PFSK-1 (cell line): Measurements from ENCODE around the gene GSN.

Source experiments
- FOXP2 ChIP-seq: optimal IDR thresholded peaks from 2 replicates; pipeline ENCODE3; 2011; ENCODE audit warnings: borderline replicate concordance, control low read depth, inconsistent platforms; ENCODE audit not compliant: insufficient read depth; ENCODE audit errors: extremely low read length, extremely low read depth
- POLR2AphosphoS5 ChIP-seq: IDR thresholded peaks from 2 replicates; pipeline ENCODE4 v1.6.1; 2012; ENCODE audit warnings: low read depth, mild to moderate bottlenecking, control low read depth, low read length, moderate library complexity
- REST ChIP-seq, 2 experiments: IDR thresholded peaks; 2 replicates each; pipeline versions ENCODE4 v1.6.1 to v1.8.0; 2011 to 2012; ENCODE audit warnings: low read depth in 2 of 2, low read length in 2 of 2, control low read depth in 1 of 2, inconsistent platforms in 1 of 2, mild to moderate bottlenecking in 1 of 2, moderate library complexity in 1 of 2; ENCODE audit not compliant: insufficient read depth in 1 of 2
- SIN3A ChIP-seq: IDR thresholded peaks from 2 replicates; pipeline ENCODE4 v1.6.1; 2012; ENCODE audit warnings: mild to moderate bottlenecking, low read length, moderate library complexity, borderline replicate concordance; ENCODE audit not compliant: insufficient read depth
- TAF1 ChIP-seq: IDR thresholded peaks from 2 replicates; pipeline ENCODE4 v1.6.1; 2012; ENCODE audit warnings: low read length, control low read depth, borderline replicate concordance; ENCODE audit not compliant: insufficient read depth

The GSN gene

GRCh38 chr9:121298016-121298538, 30.1 kb downstream of the GSN start:
- TF ChIP-seq POLR2AphosphoS5 (no peak), SIN3A (no peak), TAF1 (no peak)

- TF ChIP-seq POLR2AphosphoS5 (no peak), SIN3A (no peak), FOXP2 (no peak), TAF1 (no peak), REST (IDR thresholded peaks at IDR 0.05; ENCODE audit: insufficient read depth in 1 of 2, low read depth in 2 of 2, low read length in 2 of 2) (no peak)
Measured at GRCh38 chr9:121298689-121299466, 30.9 kb downstream of the GSN start.

GRCh38 chr9:121299467-121300282, 31.7 kb downstream of the GSN start:
- no peak for TF ChIP-seq REST (IDR thresholded peaks at IDR 0.05; ENCODE audit: insufficient read depth in 1 of 2, low read depth in 2 of 2, low read length in 2 of 2)
- no peak for TF ChIP-seq TAF1
- no peak for TF ChIP-seq SIN3A
- no peak for TF ChIP-seq POLR2AphosphoS5
- no peak for TF ChIP-seq FOXP2

GRCh38 chr9:121300283-121301119, 32.5 kb downstream of the GSN start:
- TF ChIP-seq SIN3A = no peak
- no peak for TF ChIP-seq REST (IDR thresholded peaks at IDR 0.05; ENCODE audit: insufficient read depth in 1 of 2, low read depth in 2 of 2, low read length in 2 of 2)
- TF ChIP-seq POLR2AphosphoS5 = no peak
- no peak for TF ChIP-seq TAF1
- no peak for TF ChIP-seq FOXP2

- TF ChIP-seq TAF1 = no peak
- no peak for TF ChIP-seq SIN3A
- no peak for TF ChIP-seq FOXP2
- TF ChIP-seq POLR2AphosphoS5 = no peak
- TF ChIP-seq REST (IDR thresholded peaks at IDR 0.05; ENCODE audit: insufficient read depth in 1 of 2, low read depth in 2 of 2, low read length in 2 of 2) = no peak
Measured at GRCh38 chr9:121301881-121302286, 33.9 kb downstream of the GSN start.
